SIG-M5 (cell line): ENCODE data around the gene MATN1.

Experiments used
- DNase-seq: peaks from one replicate; lab custom pipeline; 2025; lab: John Stamatoyannopoulos, UW

Gene MATN1

GRCh38 chr1:30758121-30758688 is 34.8 kb upstream of the MATN1 start:
- no peak for DNase-seq

GRCh38 chr1:30757352-30758120 is 34.2 kb upstream of the MATN1 start, which contains the start of gene LAPTM5:
TSS of gene LAPTM5 (minus strand) at chr1:30757774. CDS start at chr1:30757745, 29 bp downstream.
- DNase-seq: no peak

DNA sequence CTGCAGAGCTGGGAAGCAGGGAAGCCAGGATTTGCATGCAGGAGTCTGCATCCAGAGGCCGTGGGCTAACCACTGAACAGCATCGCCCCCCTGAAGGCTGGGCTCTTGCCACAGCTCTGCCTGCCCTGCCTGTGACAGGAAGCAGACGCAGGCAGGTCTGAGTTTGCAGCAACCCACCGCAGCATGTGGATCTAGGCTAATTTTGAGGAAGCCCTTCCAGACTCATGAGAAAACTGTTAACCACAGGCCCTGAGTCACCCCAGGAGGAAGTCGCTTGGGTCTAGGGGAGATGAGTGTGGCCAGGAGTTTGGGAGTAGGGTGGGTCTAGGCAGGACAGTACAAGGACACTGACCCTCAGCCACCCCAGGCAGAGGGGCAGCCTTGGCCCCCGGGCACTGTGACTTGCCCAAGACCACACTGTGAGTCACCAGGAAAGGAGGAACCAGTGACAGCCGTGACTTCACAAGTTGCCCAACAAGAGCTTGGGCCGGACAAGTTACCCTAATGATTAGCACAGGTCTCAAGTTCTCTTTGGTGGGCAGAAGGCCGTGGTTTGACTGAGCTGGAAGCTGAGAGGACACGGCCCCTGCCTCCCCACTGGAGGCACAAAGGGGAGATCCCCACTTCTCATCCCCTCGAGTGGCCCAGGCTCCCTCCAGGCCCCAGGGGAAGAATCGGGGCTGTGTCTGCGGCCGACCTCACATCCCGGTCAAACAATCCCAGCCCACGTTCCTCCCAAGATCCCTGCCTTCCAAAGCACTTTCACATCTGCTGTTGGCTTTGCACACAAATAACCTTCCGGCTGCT is 33.4 kb upstream of the MATN1 start:
- peak; percentile 98 for DNase-seq

- DNase-seq: no peak
Measured at GRCh38 chr1:30756206-30756544, 32.8 kb upstream of the MATN1 start.

DNA sequence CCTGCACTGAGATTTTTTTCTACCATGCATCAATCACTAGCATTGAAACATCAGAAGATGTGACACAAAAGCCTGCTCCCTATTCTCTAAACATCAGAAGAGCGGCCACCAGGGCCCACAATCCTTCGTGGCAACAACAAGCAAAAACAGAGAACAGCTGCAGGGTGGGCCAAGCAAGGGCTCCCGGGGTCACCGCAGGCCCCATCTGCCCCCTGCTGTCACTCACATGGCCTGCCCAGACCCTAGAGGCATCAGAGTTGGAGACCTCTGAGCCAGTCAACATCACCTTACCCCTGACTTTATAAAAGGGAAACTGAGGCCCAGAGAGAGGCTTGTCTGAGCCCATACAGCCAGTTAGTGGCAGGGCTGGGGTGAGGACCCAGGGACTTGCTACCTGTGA is 32.4 kb upstream of the MATN1 start:
- DNase-seq: no peak

DNA sequence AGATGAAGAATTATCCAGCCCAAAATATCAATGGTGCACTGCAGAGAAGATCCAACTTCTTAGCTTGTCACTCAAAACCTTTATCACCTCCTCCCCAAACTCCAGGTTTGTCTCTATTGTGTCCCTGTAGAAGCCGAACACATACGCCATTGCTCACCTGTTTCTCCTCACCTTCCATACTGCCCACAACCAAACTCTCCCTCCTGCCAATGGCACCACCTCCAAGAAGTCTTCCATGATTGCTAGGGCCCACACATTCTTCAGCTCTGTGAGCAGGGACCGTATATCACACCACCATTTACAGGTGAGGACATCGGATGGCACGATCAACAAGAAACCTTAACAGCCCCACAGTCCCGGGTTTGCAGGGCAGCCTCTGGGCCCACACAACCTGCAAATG is 31.9 kb upstream of the MATN1 start:
- DNase-seq: no peak

- no peak for DNase-seq
Measured at GRCh38 chr1:30754684-30755171, 31.3 kb upstream of the MATN1 start.

DNA sequence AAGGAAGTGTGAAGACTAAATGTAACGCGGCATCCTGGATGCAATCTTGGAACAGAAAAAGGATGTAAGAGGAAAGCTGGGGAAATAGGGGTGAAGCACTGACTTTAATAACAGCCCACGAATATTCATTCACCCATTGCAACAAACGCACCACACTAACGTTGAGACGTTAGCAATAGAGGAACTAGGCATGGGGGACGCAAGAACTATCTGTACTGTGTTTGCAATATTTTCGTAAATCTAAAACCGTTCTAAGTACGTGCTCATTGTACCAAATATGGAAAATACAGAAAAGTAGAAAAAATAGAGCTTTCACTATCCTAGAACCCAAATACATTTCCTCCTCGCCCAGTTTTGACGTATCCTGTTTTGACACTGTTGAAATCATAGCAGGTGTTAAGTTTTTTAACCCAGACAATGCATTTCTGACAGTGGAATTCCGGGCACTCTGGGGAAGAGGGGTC is 30.3 kb upstream of the MATN1 start:
- peak; percentile 52 for DNase-seq

DNA sequence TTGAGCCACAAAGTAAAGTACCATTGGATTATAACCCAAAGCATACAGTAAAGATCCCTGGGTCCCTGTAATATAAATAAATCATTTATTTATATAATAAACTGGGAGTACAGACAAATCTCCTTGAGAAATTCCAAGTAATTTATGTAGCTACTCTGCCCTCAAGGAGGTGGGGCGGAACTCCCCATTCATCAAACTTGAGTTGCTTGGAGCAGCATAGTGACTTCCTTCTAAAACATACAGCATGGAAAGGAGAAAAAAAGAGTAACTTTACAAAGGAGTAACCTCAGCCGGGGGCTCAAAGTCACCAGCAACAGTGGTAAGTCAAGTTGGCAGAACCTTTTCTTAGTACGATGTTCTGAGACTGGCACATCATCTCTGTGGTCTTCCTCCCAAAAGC is 29.7 kb upstream of the MATN1 start:
- no peak for DNase-seq

- no peak for DNase-seq
Measured at GRCh38 chr1:30752651-30752908, 29.2 kb upstream of the MATN1 start.

DNA sequence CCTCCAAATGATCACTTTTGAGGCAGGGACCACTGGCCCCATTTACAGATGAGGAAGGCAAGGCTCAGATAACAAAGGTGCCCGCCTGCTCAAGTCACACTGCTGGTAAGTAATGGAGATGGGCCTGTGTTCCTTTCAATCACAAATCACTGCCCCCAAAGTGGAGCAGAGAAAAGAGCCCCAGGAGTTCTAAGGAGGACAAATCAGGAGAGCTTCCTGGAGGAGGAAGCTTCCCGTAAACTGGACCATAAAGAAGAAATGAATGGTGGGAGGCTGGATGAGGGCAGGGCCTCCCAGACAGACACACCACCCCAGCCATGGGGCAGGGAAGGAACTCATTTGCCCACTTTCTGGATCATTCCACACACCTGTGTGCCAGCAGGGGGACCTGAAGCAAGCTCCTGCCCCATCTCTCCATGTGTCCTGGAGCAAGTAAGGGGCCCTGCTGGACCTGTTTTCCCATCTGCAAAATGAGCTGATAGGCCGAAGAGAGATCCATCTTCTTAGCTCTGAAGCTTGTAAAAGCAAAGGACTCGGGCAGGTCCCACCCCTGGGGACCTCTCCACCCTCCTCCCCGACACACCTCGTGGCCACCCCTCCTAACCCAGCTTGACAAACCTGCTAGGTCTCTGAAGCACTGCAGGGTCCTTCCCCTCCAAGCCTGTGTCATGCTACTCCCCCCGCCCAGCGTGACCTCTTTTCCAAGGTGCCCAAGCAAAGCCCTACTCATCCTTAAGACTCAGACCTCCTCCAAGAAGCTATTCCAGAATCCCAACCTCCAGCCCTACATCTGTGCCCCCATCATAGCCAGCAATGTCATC is 28.7 kb upstream of the MATN1 start:
- DNase-seq: no peak

- no peak for DNase-seq
Measured at GRCh38 chr1:30750731-30751291, 27.4 kb upstream of the MATN1 start.

DNA sequence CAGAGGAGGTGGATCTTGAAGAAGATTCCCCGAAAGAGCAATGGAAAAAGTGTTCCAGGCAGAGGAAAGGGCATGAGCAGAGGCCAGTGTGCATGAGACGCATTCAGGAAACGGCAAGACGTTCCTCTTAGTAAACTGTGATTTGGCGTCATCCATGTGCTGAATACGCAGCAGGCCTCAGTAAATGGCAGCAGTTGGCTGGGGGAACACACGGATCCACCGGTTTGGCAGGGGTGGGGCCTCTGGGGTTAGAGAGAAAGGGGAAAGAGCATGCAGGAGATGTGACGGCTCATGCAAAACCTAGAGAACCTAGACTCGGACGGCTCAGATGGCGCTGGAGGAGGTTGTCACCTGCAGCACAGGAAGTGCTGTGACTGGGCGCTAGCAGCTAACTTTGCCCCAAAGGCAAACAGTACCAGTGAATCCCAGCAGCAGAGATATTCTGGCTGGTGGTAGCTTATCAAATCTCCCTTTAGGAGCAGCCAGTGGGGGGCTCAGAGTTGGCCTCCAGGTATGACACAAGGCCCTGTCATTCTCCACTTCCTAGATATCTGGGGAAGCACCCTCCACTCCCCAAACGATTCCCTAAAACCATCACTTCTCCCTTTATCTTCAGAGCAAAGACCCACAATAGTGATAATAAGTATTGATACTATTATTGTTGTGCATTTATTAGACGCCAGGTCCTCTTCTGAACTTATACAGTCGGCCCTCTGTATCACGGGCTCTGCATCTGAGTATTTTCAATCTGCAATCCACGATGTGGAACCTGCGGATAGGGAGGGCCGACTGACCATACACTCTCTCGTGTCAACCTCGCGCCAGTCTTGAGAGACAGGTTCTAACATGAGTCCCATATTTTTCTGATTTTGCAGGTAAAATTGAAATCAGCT is 26.6 kb upstream of the MATN1 start:
- no peak for DNase-seq

DNA sequence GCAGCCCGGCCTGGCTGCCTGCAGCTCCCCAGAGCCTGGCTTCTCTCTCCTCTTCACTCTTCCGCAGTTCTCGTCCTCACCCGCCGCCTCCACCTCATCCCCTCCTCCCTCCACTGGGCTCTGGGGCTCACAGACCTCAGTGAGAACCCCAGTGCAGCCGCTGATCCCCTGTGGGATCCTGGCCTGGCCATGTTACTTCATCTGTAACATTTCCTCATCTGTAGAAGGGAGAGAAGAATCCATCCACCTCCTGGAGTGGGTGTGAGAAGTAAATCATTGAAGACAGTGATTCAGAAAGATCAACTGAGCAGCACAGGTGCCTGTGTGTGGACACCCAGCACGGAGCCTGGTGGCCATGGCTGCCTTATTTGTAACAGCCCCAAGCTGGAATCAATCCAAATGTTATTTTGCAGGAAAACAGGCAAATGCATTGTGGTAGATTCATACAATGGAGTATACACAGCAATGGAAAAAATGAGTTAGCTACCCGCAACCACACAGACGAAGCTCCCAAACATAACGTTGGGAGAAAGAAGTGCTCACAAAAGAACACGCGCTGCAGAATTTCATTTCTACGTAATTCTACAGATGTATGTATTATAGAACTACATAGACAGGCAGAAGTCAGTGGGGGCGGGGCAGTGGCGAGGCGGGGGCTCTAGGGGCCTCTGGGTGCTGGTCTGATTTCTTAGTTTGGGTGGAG is 25.5 kb upstream of the MATN1 start:
- no peak for DNase-seq

DNA sequence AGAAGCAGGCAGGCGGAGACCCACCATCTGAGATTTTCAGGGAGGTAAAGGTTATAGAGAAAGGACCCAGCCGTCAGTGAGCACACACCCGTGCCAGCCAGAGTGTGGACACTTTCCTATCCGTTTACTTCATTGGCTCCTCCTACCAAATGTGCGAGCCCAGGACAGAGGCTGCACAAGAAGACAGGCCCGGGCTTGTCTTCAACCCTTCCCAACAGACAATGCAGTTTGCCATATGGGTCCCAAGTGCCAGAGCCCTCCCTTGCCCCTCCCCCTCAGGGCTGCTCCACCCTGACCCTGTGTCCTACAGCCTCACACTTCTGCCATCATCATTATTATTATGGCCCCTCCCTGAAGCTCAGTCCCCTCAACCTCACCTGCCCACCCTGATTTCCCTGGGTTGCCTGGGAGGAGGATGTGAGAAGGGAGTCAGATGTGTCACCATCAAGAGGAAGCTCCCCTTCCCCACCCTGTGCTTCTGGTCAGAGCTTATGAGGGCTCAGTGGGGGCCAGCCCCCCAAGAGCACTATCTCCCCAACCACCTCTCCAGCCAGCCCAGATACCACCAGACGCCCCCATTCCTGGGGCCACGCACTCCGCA is 24.8 kb upstream of the MATN1 start:
- DNase-seq: no peak

DNA sequence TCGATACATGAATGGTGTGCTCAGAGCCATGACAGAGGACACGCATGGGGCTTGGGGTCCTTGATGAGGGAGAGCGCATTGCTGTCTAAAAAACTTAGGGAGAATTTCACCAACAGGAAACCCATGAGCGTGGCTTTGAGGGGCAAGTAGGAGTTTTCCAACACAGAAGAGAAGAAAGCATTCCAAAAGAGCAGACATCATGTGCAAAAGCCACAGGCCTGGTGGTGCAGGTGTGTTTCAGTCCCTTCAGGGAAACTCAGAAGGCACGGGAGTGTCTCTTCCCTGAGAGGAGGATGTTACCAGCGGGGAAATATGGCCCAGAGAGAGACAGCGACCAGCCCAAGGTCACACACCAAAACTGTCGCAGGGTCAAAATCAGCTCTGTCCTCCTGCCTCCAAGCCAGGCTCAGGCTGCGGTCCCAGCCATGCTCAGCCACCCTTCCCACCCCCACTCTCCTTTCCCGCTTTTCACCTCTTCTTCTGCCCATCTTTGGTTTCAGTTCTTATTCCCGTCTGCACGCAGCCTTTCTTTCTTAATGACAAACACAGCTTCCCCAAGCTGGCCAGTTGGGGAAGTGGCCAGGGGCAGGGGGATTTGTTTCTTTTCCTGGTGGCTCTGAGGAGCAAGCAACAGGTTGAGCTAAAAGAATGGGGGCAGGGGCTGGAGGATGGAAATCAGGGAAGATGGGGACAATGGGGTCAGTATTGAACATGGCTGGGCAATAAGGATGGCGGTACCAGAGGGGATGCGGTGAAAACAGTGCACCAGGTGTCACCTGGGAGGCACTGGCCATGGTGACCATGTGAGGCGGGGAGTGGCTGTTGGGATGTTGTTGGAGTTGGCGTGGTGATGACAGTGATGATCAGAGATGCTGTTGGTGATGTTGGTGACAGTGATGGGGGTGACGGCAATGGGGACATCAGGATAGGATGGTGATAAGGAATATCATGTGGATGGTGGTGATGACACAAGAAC is 23.9 kb upstream of the MATN1 start:
- DNase-seq: no peak

GRCh38 chr1:30746212-30747032 is 23.0 kb upstream of the MATN1 start:
- DNase-seq: no peak

DNA sequence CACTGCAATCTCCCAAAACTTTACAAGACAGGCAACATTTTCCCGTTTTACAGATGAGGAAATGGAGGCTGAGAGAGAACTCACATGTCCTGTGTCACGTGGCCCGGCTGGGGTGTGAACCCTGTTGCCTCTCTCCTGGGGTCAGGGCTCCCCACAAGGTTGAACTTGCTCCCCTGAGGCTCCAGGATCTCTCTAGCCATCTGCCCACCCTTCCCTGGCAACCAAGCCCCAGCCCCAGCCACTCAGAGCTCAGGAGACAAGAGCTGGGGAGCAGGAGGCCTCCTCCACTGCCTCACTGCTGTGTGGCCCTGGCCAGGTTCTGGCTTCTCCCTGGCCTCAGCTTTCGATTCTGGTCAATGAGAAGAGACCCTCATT is 22.4 kb upstream of the MATN1 start:
- no peak for DNase-seq
